ENCODE data around the gene ZBTB40. TPM values are rescaled to one million over a fixed set of nuclear protein-coding genes. Genes with fewer than 3 reads are reported as not detected.

ZBTB40 gene
- total and polyA plus RNA-seq, 5 experiments from 2014 or later = 1.4 to 67.2 (median 4.8) TPM

- POLR2A ChIA-PET = no interaction called here
- H3K27me3 Mint-ChIP-seq = peaks cover 19 to 89% (median 41%) of the 10 kb centered on the region in 5 donors
Observed at GRCh38 chr1:22414244-22414751, 37.4 kb upstream of the ZBTB40 start.

GRCh38 chr1:22415489-22415888, 36.2 kb upstream of the ZBTB40 start:
- Mint-ChIP-seq H3K36me3 (no peaks in the 10 kb centered on the region), H3K27me3 (peaks cover 30 to 92% (median 48%) of the 10 kb centered on the region in 5 donors), H3K27ac (no peak overlapping the region), H3K4me1 (peaks cover 4 to 16% (median 8%) of the 10 kb centered on the region in 4 donors), H3K4me3 (no peak overlapping the region), H3K9me3 (peaks cover 0 to 9% (median 0%) of the 10 kb centered on the region in 9 donors)
- ATAC-seq (no peak), DNase-seq (no peak)
- POLR2A ChIA-PET = no interaction called here

More at GRCh38 chr1:22414244-22414751, 37.4 kb upstream of the ZBTB40 start:
- Mint-ChIP-seq H3K36me3 (no peaks in the 10 kb centered on the region), H3K27ac (no peak overlapping the region), H3K9me3 (peaks cover 0 to 9% (median 0%) of the 10 kb centered on the region in 9 donors), H3K4me1 (peaks cover 4 to 16% (median 8%) of the 10 kb centered on the region in 4 donors), H3K4me3 (no peak overlapping the region)
- no peak for ATAC-seq
- DNase-seq = no peak

- DNase-seq (peak; percentile 57 to 85 (median 75)), ATAC-seq (peak; percentile 93 to 95)
- H3K4me1 Mint-ChIP-seq = peaks cover 4 to 16% (median 8%) of the 10 kb centered on the region in 4 donors
- peak overlapping the region in 1 of 10 donors; percentile 22 for H3K4me3 Mint-ChIP-seq
- H3K27me3 Mint-ChIP-seq = peaks cover 26 to 84% (median 43%) of the 10 kb centered on the region in 5 donors
- peak overlapping the region in 1 of 10 donors; percentile 87 for H3K27ac Mint-ChIP-seq
- H3K36me3 Mint-ChIP-seq = no peaks in the 10 kb centered on the region
- POLR2A ChIA-PET = no interaction called here
- H3K9me3 Mint-ChIP-seq = no peaks in the 10 kb centered on the region
Observed at GRCh38 chr1:22416555-22417454, 34.8 kb upstream of the ZBTB40 start.

- Mint-ChIP-seq H3K27me3 (peaks cover 27 to 83% (median 42%) of the 10 kb centered on the region in 5 donors), H3K27ac (peak overlapping the region in 1 of 10 donors; percentile 87)
- POLR2A ChIA-PET = no interaction called here
Observed at GRCh38 chr1:22417466-22417865, 34.2 kb upstream of the ZBTB40 start.

DNA sequence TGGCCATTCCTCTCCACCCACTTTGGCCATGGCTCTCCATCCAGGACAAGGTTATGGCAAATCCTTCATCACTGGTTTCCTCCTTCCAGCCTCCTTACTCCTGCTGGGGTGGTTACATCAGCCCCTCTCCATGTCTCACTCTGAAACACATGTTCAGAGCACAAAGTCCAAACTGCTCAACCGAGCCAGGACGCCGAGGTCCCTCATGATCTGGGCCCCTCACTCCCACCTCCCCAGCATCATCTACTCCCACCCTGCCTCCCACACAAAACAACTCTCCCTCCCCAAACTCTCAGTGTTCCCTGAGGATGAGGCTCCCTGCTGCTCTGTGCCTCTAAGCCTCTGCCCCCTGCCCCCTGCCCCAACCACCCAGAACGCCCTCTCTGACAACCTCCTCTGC, 33.3 kb upstream of the ZBTB40 start:
- H3K27ac Mint-ChIP-seq = no peak overlapping the region
- peaks cover 4 to 16% (median 8%) of the 10 kb centered on the region in 4 donors for H3K4me1 Mint-ChIP-seq
- no peak for ATAC-seq
- H3K27me3 Mint-ChIP-seq = peaks cover 27 to 83% (median 40%) of the 10 kb centered on the region in 5 donors
- no peaks in the 10 kb centered on the region for H3K9me3 Mint-ChIP-seq
- H3K4me3 Mint-ChIP-seq = no peak overlapping the region
- no peaks in the 10 kb centered on the region for H3K36me3 Mint-ChIP-seq
- POLR2A ChIA-PET = no interaction called here
- no peak for DNase-seq

More at GRCh38 chr1:22417466-22417865, 34.2 kb upstream of the ZBTB40 start:
- H3K9me3 Mint-ChIP-seq = no peaks in the 10 kb centered on the region
- DNase-seq (no peak), ATAC-seq (no peak)
- H3K36me3 Mint-ChIP-seq = no peaks in the 10 kb centered on the region
- no peak overlapping the region for H3K4me3 Mint-ChIP-seq
- peaks cover 4 to 16% (median 8%) of the 10 kb centered on the region in 4 donors for H3K4me1 Mint-ChIP-seq

GRCh38 chr1:22418933-22419382, 32.7 kb upstream of the ZBTB40 start:
- no peak overlapping the region for H3K27ac Mint-ChIP-seq
- no peak for ATAC-seq
- no peaks in the 10 kb centered on the region for H3K36me3 Mint-ChIP-seq
- H3K9me3 Mint-ChIP-seq = no peaks in the 10 kb centered on the region
- POLR2A ChIA-PET = no interaction called here
- DNase-seq = no peak
- peaks cover 4 to 16% (median 8%) of the 10 kb centered on the region in 4 donors for H3K4me1 Mint-ChIP-seq
- H3K27me3 Mint-ChIP-seq = peaks cover 29 to 78% (median 40%) of the 10 kb centered on the region in 5 donors
- H3K4me3 Mint-ChIP-seq = no peak overlapping the region

- H3K36me3 Mint-ChIP-seq = no peaks in the 10 kb centered on the region
- H3K4me3 Mint-ChIP-seq = no peak overlapping the region
- peaks cover 4 to 16% (median 8%) of the 10 kb centered on the region in 4 donors for H3K4me1 Mint-ChIP-seq
- no peak overlapping the region for H3K27ac Mint-ChIP-seq
- DNase-seq = peak in 8 of 10 donors; percentile 23 to 72 (median 39)
- H3K9me3 Mint-ChIP-seq = no peaks in the 10 kb centered on the region
- POLR2A ChIA-PET = no interaction called here
- peaks cover 29 to 66% (median 37%) of the 10 kb centered on the region in 5 donors for H3K27me3 Mint-ChIP-seq
- peak; percentile 61 to 68 for ATAC-seq
Observed at GRCh38 chr1:22420455-22421053, 31.1 kb upstream of the ZBTB40 start.

DNA sequence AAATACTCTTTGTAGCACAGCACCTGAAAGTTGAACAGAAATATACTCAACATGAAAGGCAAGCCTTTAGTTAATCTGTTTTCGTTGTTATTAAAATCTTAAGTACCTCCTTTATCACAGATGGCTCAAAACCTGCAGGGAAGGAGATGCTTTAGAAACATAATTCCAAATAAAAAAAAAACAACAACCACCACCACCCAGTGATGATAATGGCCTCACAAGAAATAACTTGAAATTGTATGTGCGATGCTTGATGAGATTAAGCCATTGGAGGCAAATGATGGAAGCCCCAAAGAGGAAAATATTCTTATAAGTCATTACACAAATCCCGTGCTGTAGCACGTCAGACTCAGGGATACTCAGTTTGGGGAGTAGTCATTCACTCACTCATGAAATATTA, 24.9 kb upstream of the ZBTB40 start:
- no peak for ATAC-seq
- Mint-ChIP-seq H3K4me3 (no peak overlapping the region), H3K9me3 (peaks cover 0 to 2% (median 0%) of the 10 kb centered on the region in 9 donors), H3K4me1 (peaks cover 0 to 5% (median 2%) of the 10 kb centered on the region in 4 donors), H3K27ac (no peak overlapping the region), H3K36me3 (no peaks in the 10 kb centered on the region), H3K27me3 (peaks cover 3 to 14% (median 5%) of the 10 kb centered on the region in 5 donors)
- DNase-seq = no peak
- POLR2A ChIA-PET = no interaction called here

DNA sequence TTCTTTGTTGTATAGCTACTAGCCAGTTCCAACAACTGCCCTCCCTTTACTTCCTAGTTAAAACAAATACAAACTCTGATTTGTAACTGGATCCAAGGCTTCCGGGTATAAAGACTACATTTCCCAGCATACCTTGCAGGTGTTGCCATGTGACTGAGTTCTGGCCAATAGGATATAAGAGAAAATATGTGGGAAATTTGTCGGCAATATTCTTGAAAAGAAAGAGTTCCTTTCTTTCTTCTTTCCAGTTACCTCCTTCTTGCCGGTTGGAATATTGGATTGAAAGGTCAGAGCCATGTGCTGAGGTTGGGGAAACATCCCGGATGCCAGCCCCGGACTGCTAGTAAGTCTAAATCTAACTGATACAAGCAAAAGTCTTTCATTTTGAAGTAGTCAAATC, 23.0 kb upstream of the ZBTB40 start:
- Mint-ChIP-seq H3K4me3 (peak overlapping the region; percentile 46 to 85 (median 79)), H3K36me3 (no peaks in the 10 kb centered on the region), H3K27me3 (peaks cover 0 to 8% (median 3%) of the 10 kb centered on the region in 5 donors), H3K27ac (no peak overlapping the region), H3K9me3 (peaks cover 0 to 2% (median 0%) of the 10 kb centered on the region in 9 donors), H3K4me1 (peaks cover 0 to 5% (median 2%) of the 10 kb centered on the region in 4 donors)
- POLR2A ChIA-PET = no interaction called here
- DNase-seq (peak in 6 of 10 donors; percentile 32 to 47 (median 40)), ATAC-seq (peak; percentile 67 to 68)

GRCh38 chr1:22431965-22432364, 19.7 kb upstream of the ZBTB40 start:
- Mint-ChIP-seq H3K27me3 (peaks cover 3 to 22% (median 15%) of the 10 kb centered on the region in 5 donors), H3K4me3 (no peak overlapping the region), H3K27ac (no peak overlapping the region), H3K4me1 (peaks cover 0 to 5% (median 2%) of the 10 kb centered on the region in 4 donors), H3K9me3 (peaks cover 0 to 3% (median 0%) of the 10 kb centered on the region in 9 donors), H3K36me3 (no peaks in the 10 kb centered on the region)
- DNase-seq (no peak), ATAC-seq (no peak)
- POLR2A ChIA-PET = no interaction called here

- Mint-ChIP-seq H3K36me3 (peaks cover 0 to 11% (median 6%) of the 10 kb centered on the region in 3 donors), H3K27me3 (peaks cover 0 to 39% (median 23%) of the 10 kb centered on the region in 5 donors), H3K4me1 (no peaks in the 10 kb centered on the region), H3K9me3 (peaks cover 0 to 19% (median 6%) of the 10 kb centered on the region in 9 donors), H3K27ac (no peak overlapping the region), H3K4me3 (no peak overlapping the region)
- DNase-seq (no peak), ATAC-seq (no peak)
- POLR2A ChIA-PET = interaction anchor here (0.6 to 0.7 kb wide), 2 partner anchors 16 to 400 kb away, joined by 4 to 5 read pairs; no protein-coding TSS in a partner anchor
Observed at GRCh38 chr1:22434717-22435116, 16.9 kb upstream of the ZBTB40 start.

- POLR2A ChIA-PET = no interaction called here
- Mint-ChIP-seq H3K27ac (no peak overlapping the region), H3K36me3 (peaks cover 2 to 29% (median 14%) of the 10 kb centered on the region in 3 donors), H3K4me3 (no peak overlapping the region), H3K9me3 (peaks cover 0 to 39% (median 24%) of the 10 kb centered on the region in 9 donors), H3K27me3 (peaks cover 0 to 46% (median 24%) of the 10 kb centered on the region in 5 donors), H3K4me1 (no peaks in the 10 kb centered on the region)
- no peak for DNase-seq
- ATAC-seq = no peak
Observed at GRCh38 chr1:22436948-22437347, 14.7 kb upstream of the ZBTB40 start.
